HTERT RPE-1 (cell line): Measurements from ENCODE around the gene RHOH.
"Not testable (repeated sequence)": the region's sequence is repeated elsewhere in the genome, so short reads cannot be mapped to it uniquely, and the experiment has no call there.

ENCODE experiments used
- in situ Hi-C: fragments of 300-500 bp; cut with MboI; formaldehyde crosslinking; loops from 4 replicates; pipeline ENCODE4 v1.14.3; 2020; ENCODE audit warnings: low sequenced_read_pairs

The RHOH gene

GRCh38 chr4:40256817-40257216 lies 60.0 kb downstream of the RHOH start:
- in situ Hi-C loops = no loop called here

- in situ Hi-C loops = no loop called here
These were observed 61.8 kb downstream of the RHOH start for GRCh38 chr4:40258627-40259026.

GRCh38 chr4:40261231-40262076 lies 64.6 kb downstream of the RHOH start:
- in situ Hi-C loops = no loop called here

GRCh38 chr4:40262077-40262528 lies 65.3 kb downstream of the RHOH start:
- in situ Hi-C loops = no loop called here

GRCh38 chr4:40262861-40263260 lies 66.0 kb downstream of the RHOH start:
- in situ Hi-C loops = no loop called here

GRCh38 chr4:40264497-40264896 lies 67.7 kb downstream of the RHOH start:
- in situ Hi-C loops = no loop called here

- in situ Hi-C loops = no loop called here
These were observed 68.4 kb downstream of the RHOH start for GRCh38 chr4:40264995-40265909.

GRCh38 chr4:40265910-40266274 lies 69.1 kb downstream of the RHOH start:
- in situ Hi-C loops = no loop called here

- in situ Hi-C loops = no loop called here
These were observed 72.3 kb downstream of the RHOH start for GRCh38 chr4:40269133-40269532.

GRCh38 chr4:40270609-40271008 lies 73.8 kb downstream of the RHOH start:
- in situ Hi-C loops = no loop called here

- in situ Hi-C loops = no loop called here
These were observed 78.4 kb downstream of the RHOH start for GRCh38 chr4:40275065-40275730.

- in situ Hi-C loops = no loop called here
These were observed 79.7 kb downstream of the RHOH start for GRCh38 chr4:40276546-40276945.

GRCh38 chr4:40280586-40280985 lies 83.8 kb downstream of the RHOH start:
- in situ Hi-C loops = no loop called here

- in situ Hi-C loops = no loop called here
These were observed 84.3 kb downstream of the RHOH start for GRCh38 chr4:40281099-40281498.

- in situ Hi-C loops = no loop called here
These were observed 85.1 kb downstream of the RHOH start for GRCh38 chr4:40281913-40282312.

GRCh38 chr4:40282857-40283256 lies 86.0 kb downstream of the RHOH start:
- in situ Hi-C loops = not testable (repeated sequence)

GRCh38 chr4:40283413-40283812 lies 86.6 kb downstream of the RHOH start:
- in situ Hi-C loops = no loop called here

GRCh38 chr4:40283968-40284367 lies 87.1 kb downstream of the RHOH start:
- in situ Hi-C loops = no loop called here

GRCh38 chr4:40285692-40286091 lies 88.9 kb downstream of the RHOH start:
- in situ Hi-C loops = no loop called here

GRCh38 chr4:40288566-40288965 lies 91.7 kb downstream of the RHOH start:
- in situ Hi-C loops = no loop called here
